ENCODE data around the gene RNF123. TPM values are rescaled to one million over a fixed set of nuclear protein-coding genes. Genes with fewer than 3 reads are reported as not detected.

The RNF123 gene
- total RNA-seq, 1 donor = 33.3 TPM

GRCh38 chr3:49658711-49659110, 30.6 kb upstream of the RNF123 start:
- H3K27me3 ChIP-seq (ENCODE audit: insufficient read depth, low read length) = peaks cover 4% of the 10 kb centered on the region
- no peaks in the 10 kb centered on the region for H3K36me3 ChIP-seq (ENCODE audit: insufficient read depth, low read length)
- DNase-seq (ENCODE audit: insufficient read length, low spot score, missing footprints) = no peak
- H4K20me1 ChIP-seq (ENCODE audit: insufficient read depth, low read length) = no peaks in the 10 kb centered on the region
- no peak overlapping the region for H3K4me2 ChIP-seq (ENCODE audit: insufficient read depth, low read length)
- no peak overlapping the region for H3K4me3 ChIP-seq (ENCODE audit: insufficient read depth, low read length)
- H3K4me1 ChIP-seq (ENCODE audit: insufficient read depth, low read length) = no peaks in the 10 kb centered on the region
- no peaks in the 10 kb centered on the region for H3K9me3 ChIP-seq (ENCODE audit: low read depth, low read length)
- TF ChIP-seq CTCF (IDR thresholded peaks at IDR 0.05; ENCODE audit: extremely low read depth, low read depth, low read length) = no peak
- no peak overlapping the region for H3K27ac ChIP-seq (ENCODE audit: low read depth, low read length)
- H3K79me2 ChIP-seq (ENCODE audit: insufficient read depth, low read length) = no peaks in the 10 kb centered on the region
- no peak overlapping the region for H2AFZ ChIP-seq (ENCODE audit: low read length)

DNA sequence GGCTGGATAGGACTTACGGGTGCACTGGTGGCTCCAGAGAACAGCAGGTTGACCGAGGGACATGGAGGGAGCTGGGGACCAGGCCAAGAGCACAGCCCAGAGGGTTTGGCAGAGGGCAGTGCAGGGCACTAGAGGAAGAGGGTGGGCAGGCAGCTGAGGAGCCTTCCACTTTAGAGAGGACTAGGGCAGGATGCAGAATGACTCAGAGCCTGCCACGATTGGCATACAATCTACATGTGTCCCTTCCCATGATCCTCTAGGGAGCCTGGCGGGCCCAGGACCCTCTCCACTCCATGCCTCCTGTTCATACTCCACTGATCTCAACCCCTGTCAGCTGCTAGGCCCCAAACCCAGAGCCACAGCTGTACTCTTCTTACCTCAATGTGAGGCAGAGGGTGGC, 29.6 kb upstream of the RNF123 start:
- no peaks in the 10 kb centered on the region for H3K4me1 ChIP-seq (ENCODE audit: insufficient read depth, low read length)
- H3K9me3 ChIP-seq (ENCODE audit: low read depth, low read length) = no peaks in the 10 kb centered on the region
- no peaks in the 10 kb centered on the region for H3K36me3 ChIP-seq (ENCODE audit: insufficient read depth, low read length)
- no peaks in the 10 kb centered on the region for H3K79me2 ChIP-seq (ENCODE audit: insufficient read depth, low read length)
- no peak overlapping the region for H3K4me2 ChIP-seq (ENCODE audit: insufficient read depth, low read length)
- no peaks in the 10 kb centered on the region for H4K20me1 ChIP-seq (ENCODE audit: insufficient read depth, low read length)
- no peak for TF ChIP-seq CTCF (IDR thresholded peaks at IDR 0.05; ENCODE audit: extremely low read depth, low read depth, low read length)
- no peak for DNase-seq (ENCODE audit: insufficient read length, low spot score, missing footprints)
- no peak overlapping the region for H2AFZ ChIP-seq (ENCODE audit: low read length)
- H3K27me3 ChIP-seq (ENCODE audit: insufficient read depth, low read length) = peaks cover 4% of the 10 kb centered on the region
- H3K4me3 ChIP-seq (ENCODE audit: insufficient read depth, low read length) = no peak overlapping the region
- no peak overlapping the region for H3K27ac ChIP-seq (ENCODE audit: low read depth, low read length)

- Histone ChIP-seq H3K79me2 (ENCODE audit: insufficient read depth, low read length) (no peaks in the 10 kb centered on the region), H3K36me3 (ENCODE audit: insufficient read depth, low read length) (no peaks in the 10 kb centered on the region), H3K9me3 (ENCODE audit: low read depth, low read length) (no peaks in the 10 kb centered on the region), H3K27me3 (ENCODE audit: insufficient read depth, low read length) (peaks cover 4% of the 10 kb centered on the region), H3K4me3 (ENCODE audit: insufficient read depth, low read length) (no peak overlapping the region), H4K20me1 (ENCODE audit: insufficient read depth, low read length) (no peaks in the 10 kb centered on the region), H3K4me1 (ENCODE audit: insufficient read depth, low read length) (no peaks in the 10 kb centered on the region), H3K4me2 (ENCODE audit: insufficient read depth, low read length) (no peak overlapping the region), H2AFZ (ENCODE audit: low read length) (no peak overlapping the region), H3K27ac (ENCODE audit: low read depth, low read length) (no peak overlapping the region)
- DNase-seq (ENCODE audit: insufficient read length, low spot score, missing footprints) = no peak
- TF ChIP-seq CTCF (IDR thresholded peaks at IDR 0.05; ENCODE audit: extremely low read depth, low read depth, low read length) = no peak
Observed at GRCh38 chr3:49661281-49661680, 28.1 kb upstream of the RNF123 start.

DNA sequence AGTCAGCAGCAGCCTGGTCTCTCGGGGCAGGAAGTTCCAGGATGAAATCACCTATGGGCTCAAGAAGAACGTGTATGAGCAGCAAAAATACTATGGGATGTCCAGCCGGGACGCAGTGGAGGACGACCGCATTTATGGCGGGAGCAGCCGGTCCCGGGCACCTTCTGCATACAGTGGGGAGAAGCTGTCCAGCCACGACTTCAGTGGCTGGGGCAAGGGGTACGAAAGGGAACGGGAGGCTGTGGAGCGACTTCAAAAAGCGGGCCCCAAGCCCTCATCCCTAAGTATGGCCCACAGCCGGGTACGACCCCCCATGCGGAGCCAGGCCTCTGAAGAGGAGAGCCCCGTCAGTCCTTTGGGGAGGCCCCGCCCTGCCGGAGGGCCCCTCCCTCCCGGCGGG, 27.3 kb upstream of the RNF123 start:
- Histone ChIP-seq H3K36me3 (ENCODE audit: insufficient read depth, low read length) (no peaks in the 10 kb centered on the region), H3K27ac (ENCODE audit: low read depth, low read length) (no peak overlapping the region), H3K4me2 (ENCODE audit: insufficient read depth, low read length) (no peak overlapping the region), H3K4me3 (ENCODE audit: insufficient read depth, low read length) (no peak overlapping the region), H3K9me3 (ENCODE audit: low read depth, low read length) (no peaks in the 10 kb centered on the region), H3K79me2 (ENCODE audit: insufficient read depth, low read length) (no peaks in the 10 kb centered on the region), H3K4me1 (ENCODE audit: insufficient read depth, low read length) (no peaks in the 10 kb centered on the region), H4K20me1 (ENCODE audit: insufficient read depth, low read length) (no peaks in the 10 kb centered on the region), H2AFZ (ENCODE audit: low read length) (no peak overlapping the region), H3K27me3 (ENCODE audit: insufficient read depth, low read length) (no peaks in the 10 kb centered on the region)
- no peak for DNase-seq (ENCODE audit: insufficient read length, low spot score, missing footprints)
- TF ChIP-seq CTCF (IDR thresholded peaks at IDR 0.05; ENCODE audit: extremely low read depth, low read depth, low read length) = no peak

All from osteoblast (primary cell).